Measurements from ENCODE around the gene ZNF132.

Gene ZNF132

GRCh38 chr19:58416604-58417003 lies 23.3 kb downstream of the ZNF132 start:
- H3K36me3 ChIP-seq (ENCODE audit: control insufficient read depth in 1 of 2, insufficient read depth in 2 of 2, low read depth in 1 of 2, low read length in 2 of 2): peaks cover 49 to 53% of the 10 kb centered on the region in 2 experiments
- no peak overlapping the region for H4K8ac ChIP-seq (ENCODE audit: low read length)
- 97% methylated on average over 5 of the region's 5 CpGs for WGBS
- peaks cover 21% of the 10 kb centered on the region for H3K79me1 ChIP-seq (replicated peaks; ENCODE audit: low read length, poor library complexity, severe bottlenecking)
- H3K18ac ChIP-seq (ENCODE audit: low read depth in 1 of 2, low read length in 2 of 2): no peak overlapping the region
- no peaks in the 10 kb centered on the region for H3K4me1 ChIP-seq (ENCODE audit: control insufficient read depth, insufficient read depth, low read depth, low read length)
- no peak overlapping the region for H2BK12ac ChIP-seq (ENCODE audit: low read length in 2 of 2)
- no peak for DNase-seq
- H3K27ac ChIP-seq (ENCODE audit: low read length, poor library complexity, severe bottlenecking): no peak overlapping the region
- peaks cover 23% of the 10 kb centered on the region for H3K9me3 ChIP-seq (ENCODE audit: control insufficient read depth, low read length)
- no peak overlapping the region for H3K4ac ChIP-seq (ENCODE audit: low read depth in 1 of 2, low read length in 2 of 2)
- H3K4me2 ChIP-seq (ENCODE audit: low read length, poor library complexity, severe bottlenecking): no peak overlapping the region
- no peak overlapping the region for H2AK5ac ChIP-seq (ENCODE audit: low read length, severe bottlenecking)
- H3K27me3 ChIP-seq (ENCODE audit: control insufficient read depth in 1 of 2, insufficient read depth in 1 of 2, low read length in 2 of 2): no peaks in the 10 kb centered on the region
- H2BK5ac ChIP-seq (ENCODE audit: low read depth, low read length, poor library complexity, severe bottlenecking): no peak overlapping the region
- no peak overlapping the region for H4K91ac ChIP-seq (ENCODE audit: low read length)
- no peak overlapping the region for H3K23ac ChIP-seq (ENCODE audit: low read length in 2 of 2)
- no peak overlapping the region for H3K9ac ChIP-seq (ENCODE audit: low read length)
- H3K4me3 ChIP-seq (ENCODE audit: insufficient read depth in 1 of 2, low read depth in 1 of 2, low read length in 2 of 2): no peak overlapping the region
- H2AFZ ChIP-seq (ENCODE audit: low read depth, low read length): no peak overlapping the region
- no peak overlapping the region for H2BK120ac ChIP-seq (ENCODE audit: low read depth, low read length)
- H3K14ac ChIP-seq (ENCODE audit: low read length in 2 of 2): no peak overlapping the region
- no peak overlapping the region for H2BK15ac ChIP-seq (ENCODE audit: low read depth, poor library complexity, severe bottlenecking)

- Histone ChIP-seq H3K27me3 (ENCODE audit: control insufficient read depth in 1 of 2, insufficient read depth in 1 of 2, low read length in 2 of 2) (no peaks in the 10 kb centered on the region), H2BK5ac (ENCODE audit: low read depth, low read length, poor library complexity, severe bottlenecking) (no peak overlapping the region)
Measured at GRCh38 chr19:58409010-58409790, 30.8 kb downstream of the ZNF132 start.

GRCh38 chr19:58408152-58409009 lies 31.6 kb downstream of the ZNF132 start, which contains the start of gene ZNF584:
ZNF584 (plus strand) TSS chr19:58408649; CDS start chr19:58409148, 499 bp downstream.
- H2BK12ac ChIP-seq (ENCODE audit: low read length in 2 of 2): peak within 1 kb of the TSS; percentile 54 to 78
- peak within 1 kb of the TSS; percentile 92 for H4K91ac ChIP-seq (ENCODE audit: low read length)
- H3K9ac ChIP-seq (ENCODE audit: low read length): peak within 1 kb of the TSS; percentile 98
- H3K36me3 ChIP-seq (ENCODE audit: control insufficient read depth in 1 of 2, insufficient read depth in 2 of 2, low read depth in 1 of 2, low read length in 2 of 2): peaks cover 0 to 3% of the 10 kb centered on the region in 2 experiments
- H2BK5ac ChIP-seq (ENCODE audit: low read depth, low read length, poor library complexity, severe bottlenecking): peak within 1 kb of the TSS; percentile 57
- peak; percentile 95 for DNase-seq
- H3K27me3 ChIP-seq (ENCODE audit: control insufficient read depth in 1 of 2, insufficient read depth in 1 of 2, low read length in 2 of 2): no peaks in the 10 kb centered on the region
- peaks cover 21% of the 10 kb centered on the region for H3K4me1 ChIP-seq (ENCODE audit: control insufficient read depth, insufficient read depth, low read depth, low read length)
- H3K79me1 ChIP-seq (replicated peaks; ENCODE audit: low read length, poor library complexity, severe bottlenecking): peaks cover 30% of the 10 kb centered on the region
- under 1% methylated on average over 89 of the region's 100 CpGs for WGBS
- H2BK15ac ChIP-seq (ENCODE audit: low read depth, poor library complexity, severe bottlenecking): peak within 1 kb of the TSS; percentile 94
- peak within 1 kb of the TSS; percentile 92 to 98 for H3K23ac ChIP-seq (ENCODE audit: low read length in 2 of 2)
- peak within 1 kb of the TSS; percentile 95 to 98 for H3K18ac ChIP-seq (ENCODE audit: low read depth in 1 of 2, low read length in 2 of 2)
- H2AFZ ChIP-seq (ENCODE audit: low read depth, low read length): peak within 1 kb of the TSS; percentile 98
- peak within 1 kb of the TSS; percentile 98 for H3K4me2 ChIP-seq (ENCODE audit: low read length, poor library complexity, severe bottlenecking)
- H3K27ac ChIP-seq (ENCODE audit: low read length, poor library complexity, severe bottlenecking): peak within 1 kb of the TSS; percentile 72
- H2BK120ac ChIP-seq (ENCODE audit: low read depth, low read length): peak within 1 kb of the TSS; percentile 73
- H3K9me3 ChIP-seq (ENCODE audit: control insufficient read depth, low read length): no peaks in the 10 kb centered on the region
- peak within 1 kb of the TSS; percentile 98 to 99 for H3K4me3 ChIP-seq (ENCODE audit: insufficient read depth in 1 of 2, low read depth in 1 of 2, low read length in 2 of 2)
- H4K8ac ChIP-seq (ENCODE audit: low read length): peak within 1 kb of the TSS; percentile 95
- H3K4ac ChIP-seq (ENCODE audit: low read depth in 1 of 2, low read length in 2 of 2): peak within 1 kb of the TSS; percentile 76 to 99
- peak within 1 kb of the TSS; percentile 14 for H2AK5ac ChIP-seq (ENCODE audit: low read length, severe bottlenecking)
- peak within 1 kb of the TSS in 1 of 2 experiments; percentile 100 for H3K14ac ChIP-seq (ENCODE audit: low read length in 2 of 2)

More at GRCh38 chr19:58409010-58409790, 30.8 kb downstream of the ZNF132 start:
- Histone ChIP-seq H4K8ac (ENCODE audit: low read length) (peak overlapping the region; percentile 95), H3K9ac (ENCODE audit: low read length) (peak overlapping the region; percentile 98), H2AK5ac (ENCODE audit: low read length, severe bottlenecking) (no peak overlapping the region), H3K27ac (ENCODE audit: low read length, poor library complexity, severe bottlenecking) (no peak overlapping the region), H2BK120ac (ENCODE audit: low read depth, low read length) (no peak overlapping the region), H3K18ac (ENCODE audit: low read depth in 1 of 2, low read length in 2 of 2) (peak overlapping the region; percentile 88 to 97), H3K4me2 (ENCODE audit: low read length, poor library complexity, severe bottlenecking) (peak overlapping the region; percentile 91), H3K23ac (ENCODE audit: low read length in 2 of 2) (peak overlapping the region in 1 of 2 experiments; percentile 98), H4K91ac (ENCODE audit: low read length) (peak overlapping the region; percentile 68), H3K14ac (ENCODE audit: low read length in 2 of 2) (peak overlapping the region in 1 of 2 experiments; percentile 98), H3K4me3 (ENCODE audit: insufficient read depth in 1 of 2, low read depth in 1 of 2, low read length in 2 of 2) (peak overlapping the region; percentile 98 to 99), H3K9me3 (ENCODE audit: control insufficient read depth, low read length) (no peaks in the 10 kb centered on the region), H3K36me3 (ENCODE audit: control insufficient read depth in 1 of 2, insufficient read depth in 2 of 2, low read depth in 1 of 2, low read length in 2 of 2) (peaks cover 0 to 3% of the 10 kb centered on the region in 2 experiments), H2AFZ (ENCODE audit: low read depth, low read length) (peak overlapping the region; percentile 98), H3K4ac (ENCODE audit: low read depth in 1 of 2, low read length in 2 of 2) (peak overlapping the region; percentile 66 to 89), H2BK15ac (ENCODE audit: low read depth, poor library complexity, severe bottlenecking) (peak overlapping the region; percentile 57), H3K79me1 (replicated peaks; ENCODE audit: low read length, poor library complexity, severe bottlenecking) (peaks cover 30% of the 10 kb centered on the region), H2BK12ac (ENCODE audit: low read length in 2 of 2) (no peak overlapping the region), H3K4me1 (ENCODE audit: control insufficient read depth, insufficient read depth, low read depth, low read length) (peaks cover 21% of the 10 kb centered on the region)
- WGBS: 3% methylated on average over 33 of the region's 34 CpGs
- peak; percentile 49 for DNase-seq

All from mesenchymal stem cell (in vitro differentiated cells and primary cell).